IPS DF 19.7 (cell line): ENCODE results near the gene TMEM154.

Experiments
- DNase-seq: peaks from one replicate; pipeline ENCODE4 v3.0.0-alpha.2; 2013; ENCODE audit warnings: low read depth, low spot score

TMEM154 gene

DNA sequence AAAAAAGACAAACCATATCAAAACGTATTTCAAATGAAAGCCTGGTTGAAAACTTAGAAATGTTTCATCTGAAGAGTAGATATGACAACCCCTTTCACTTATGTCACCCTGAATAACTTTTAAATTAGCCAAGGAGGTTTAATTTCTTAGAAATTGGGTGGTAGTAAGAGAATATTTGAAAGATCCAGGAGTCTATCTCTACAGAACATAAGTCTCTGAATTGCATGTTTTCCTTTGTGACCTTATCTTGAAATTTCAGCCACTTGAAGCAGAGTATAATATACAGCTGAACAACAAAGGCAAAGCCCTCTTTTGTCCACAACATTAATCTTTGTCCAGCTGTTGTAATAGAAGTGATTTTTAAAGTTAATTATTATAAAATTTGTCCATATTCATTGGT, 49.5 kb downstream of the TMEM154 start:
- no peak for DNase-seq

GRCh38 chr4:152629908-152630307, 49.9 kb downstream of the TMEM154 start:
- DNase-seq: no peak

- DNase-seq: no peak
Observed at GRCh38 chr4:152628128-152628527, 51.7 kb downstream of the TMEM154 start.

GRCh38 chr4:152626790-152627189, 53.0 kb downstream of the TMEM154 start:
- DNase-seq: no peak

DNA sequence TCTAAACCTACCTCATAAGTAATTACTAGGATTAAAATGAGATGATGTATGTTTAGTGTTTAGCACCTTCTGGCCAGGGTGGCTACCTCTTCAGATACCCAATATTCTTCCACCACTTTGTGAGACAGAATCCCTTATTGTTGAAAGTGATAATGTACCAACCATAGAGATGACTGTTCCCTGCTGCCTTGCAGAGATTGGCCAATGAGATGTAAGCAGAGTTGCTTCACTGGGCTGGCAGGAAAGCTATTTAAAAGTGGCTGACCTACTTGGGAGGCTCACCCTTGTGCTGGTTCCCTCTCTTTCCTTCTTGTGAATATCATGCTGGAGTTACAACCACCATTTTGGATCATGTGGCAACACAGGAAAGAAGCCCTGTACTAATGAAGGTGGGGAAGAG, 58.9 kb downstream of the TMEM154 start:
- no peak for DNase-seq

- DNase-seq: no peak
Observed at GRCh38 chr4:152620218-152620617, 59.6 kb downstream of the TMEM154 start.

- no peak for DNase-seq
Observed at GRCh38 chr4:152619556-152619955, 60.2 kb downstream of the TMEM154 start.

DNA sequence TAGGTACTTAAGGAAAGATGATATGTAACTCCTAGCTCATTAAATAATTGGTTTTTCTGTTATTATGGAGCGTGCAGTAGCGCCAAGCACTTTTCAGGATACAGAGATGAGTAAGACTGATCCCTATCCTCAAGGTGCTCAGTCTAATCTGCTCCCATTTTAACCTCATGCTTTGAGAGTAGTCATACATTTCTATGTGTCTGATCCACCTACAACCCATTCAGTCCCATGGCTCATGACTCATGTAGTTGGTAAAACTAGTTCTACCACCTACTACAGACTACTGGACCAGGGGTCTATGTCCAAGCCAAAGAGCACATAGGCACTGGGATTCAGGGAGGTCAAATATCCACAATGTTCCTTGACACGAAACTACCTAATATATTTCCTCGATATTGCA, 60.8 kb downstream of the TMEM154 start:
- no peak for DNase-seq

DNA sequence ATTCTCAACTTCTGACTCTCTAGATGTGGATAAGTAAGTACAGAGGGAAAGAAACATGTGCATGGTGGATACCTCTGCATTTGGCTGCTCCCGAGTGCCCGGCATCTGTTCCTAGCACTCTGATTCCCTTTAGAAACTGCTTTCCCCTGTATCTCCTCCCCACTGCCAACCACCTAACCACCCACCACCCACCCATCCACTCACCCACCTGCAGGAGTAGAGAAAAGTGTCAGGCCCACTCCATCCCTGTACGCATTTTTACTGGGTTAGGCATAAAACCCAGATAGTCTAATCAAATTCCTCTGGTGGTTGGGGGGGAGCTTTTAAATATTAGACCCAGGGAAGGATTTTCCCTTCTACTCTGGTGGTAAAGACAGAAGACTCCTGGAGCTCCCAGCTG, 63.0 kb downstream of the TMEM154 start:
- no peak for DNase-seq

- no peak for DNase-seq
Observed at GRCh38 chr4:152613841-152614721, 65.7 kb downstream of the TMEM154 start.

GRCh38 chr4:152613351-152613750, 66.4 kb downstream of the TMEM154 start:
- no peak for DNase-seq

GRCh38 chr4:152610131-152610530, 69.7 kb downstream of the TMEM154 start:
- DNase-seq: no peak

DNA sequence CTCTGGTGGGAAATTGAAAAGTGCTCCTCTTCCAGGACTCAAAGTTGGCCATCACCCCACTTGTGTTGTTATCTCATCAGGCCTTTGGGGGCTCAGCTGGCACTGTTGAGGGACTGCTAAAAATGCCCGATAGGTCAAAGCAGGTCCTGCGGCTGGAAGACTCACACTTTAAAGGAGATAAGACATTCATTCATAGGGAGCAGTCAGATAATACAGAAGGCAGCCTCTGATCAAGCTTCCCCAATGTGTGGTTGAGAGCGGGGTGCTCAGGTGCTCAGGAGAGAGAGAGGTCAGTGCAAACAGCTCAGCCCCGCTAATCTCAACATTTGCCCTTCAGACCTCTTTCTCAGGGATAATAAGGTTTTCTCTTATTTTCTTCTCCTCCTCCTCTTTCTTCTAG, 70.3 kb downstream of the TMEM154 start:
- no peak for DNase-seq

DNA sequence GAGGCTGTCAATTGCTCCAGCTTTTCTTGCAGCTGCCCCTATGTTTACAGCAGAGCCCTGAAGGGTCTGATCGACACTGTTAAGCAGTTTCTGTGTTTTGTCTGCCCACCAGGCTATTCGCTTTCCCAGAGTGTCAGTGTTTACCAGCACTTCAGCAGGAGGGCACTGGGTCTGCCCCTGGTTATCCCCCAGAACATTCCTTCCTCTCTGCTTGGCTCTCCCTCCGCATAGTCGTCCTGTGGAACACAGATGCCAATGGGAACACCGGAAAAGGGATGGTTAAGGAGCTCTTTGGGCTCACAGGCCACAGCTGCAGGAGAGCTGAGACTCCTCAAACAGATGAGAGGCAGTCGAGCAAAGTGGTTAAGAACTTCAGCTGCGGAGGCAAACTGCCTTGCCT, 72.6 kb downstream of the TMEM154 start:
- no peak for DNase-seq

DNA sequence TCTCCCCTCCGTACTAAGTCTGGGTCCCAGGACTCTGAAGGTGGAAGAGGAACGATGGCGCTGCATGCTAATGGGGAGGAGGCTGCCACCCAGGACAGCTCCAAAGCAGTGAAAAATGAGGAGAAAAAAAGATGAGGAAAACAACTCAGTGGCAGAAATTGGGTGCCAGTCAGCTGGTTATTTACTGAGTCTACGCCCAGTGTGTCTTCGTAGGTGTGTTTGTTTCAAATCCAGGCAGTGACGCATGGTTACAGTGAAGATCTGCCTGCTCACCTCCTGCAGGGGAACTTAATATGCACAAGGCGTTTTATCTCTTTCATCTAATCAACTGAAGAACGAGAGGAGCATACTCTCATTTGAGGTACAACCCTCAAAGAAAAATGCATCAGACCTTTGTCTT, 73.0 kb downstream of the TMEM154 start:
- DNase-seq: no peak

GRCh38 chr4:152605641-152606335, 74.0 kb downstream of the TMEM154 start:
- DNase-seq: no peak

DNA sequence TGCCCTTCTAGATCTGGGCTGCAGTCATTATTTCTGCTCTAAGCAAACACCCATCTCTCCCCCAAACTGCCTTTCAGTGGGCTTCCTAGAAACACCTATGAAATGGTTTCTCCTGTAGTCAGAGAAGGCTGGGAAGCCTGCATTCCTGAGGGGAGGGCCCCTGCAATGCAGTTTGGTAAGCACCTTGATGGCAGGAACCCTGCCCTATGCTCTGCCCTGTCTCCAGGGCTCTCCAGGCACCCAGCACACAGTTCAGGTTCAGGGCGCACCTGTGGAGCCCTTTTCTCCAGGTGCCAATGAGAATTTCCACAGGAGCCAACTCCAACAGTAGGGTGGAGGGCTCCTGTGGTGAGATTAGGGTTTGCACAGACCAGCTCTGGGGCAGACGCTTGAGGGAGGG, 74.8 kb downstream of the TMEM154 start:
- DNase-seq: no peak

- no peak for DNase-seq
Observed at GRCh38 chr4:152601156-152601555, 78.6 kb downstream of the TMEM154 start.

GRCh38 chr4:152599636-152600035, 80.2 kb downstream of the TMEM154 start:
- no peak for DNase-seq

DNA sequence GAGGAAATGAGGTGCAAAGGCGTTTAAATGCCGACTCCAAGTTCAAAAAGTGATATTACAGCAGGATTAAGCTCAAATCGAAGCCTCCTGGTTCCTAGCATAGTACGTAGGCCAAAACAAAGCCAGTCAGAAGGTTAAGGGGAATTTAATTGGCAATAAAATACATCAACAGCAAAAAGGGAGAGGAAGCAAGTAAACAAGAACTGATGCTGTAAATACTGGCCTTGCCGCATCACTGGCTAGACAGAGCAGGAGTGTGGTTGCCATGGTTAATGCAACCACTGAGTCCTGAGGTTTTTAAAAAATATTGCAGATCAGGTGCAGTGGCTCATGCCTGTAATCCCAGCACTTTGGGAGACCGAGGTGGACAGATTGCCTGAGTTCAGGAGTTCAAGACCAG, 80.7 kb downstream of the TMEM154 start:
- no peak for DNase-seq

DNA sequence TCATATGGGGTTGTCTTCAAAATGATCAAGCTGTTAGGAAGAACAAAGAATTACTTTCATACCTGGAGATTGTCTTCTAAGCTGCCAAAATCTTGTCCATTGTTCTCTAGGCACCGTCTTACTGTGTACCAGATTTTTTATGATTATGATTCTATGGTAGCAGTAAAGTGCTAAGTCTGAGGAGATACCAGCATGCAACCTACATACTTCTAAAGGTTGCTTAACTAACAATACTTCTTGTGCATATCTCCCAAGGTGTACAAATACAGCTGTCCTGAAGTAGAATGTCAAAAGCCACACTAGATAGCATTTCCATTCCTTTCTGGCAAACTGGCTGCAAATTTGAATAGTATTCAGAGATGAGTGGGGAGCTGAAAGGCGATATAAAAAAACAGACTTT, 81.3 kb downstream of the TMEM154 start:
- DNase-seq: no peak

- DNase-seq: no peak
Observed at GRCh38 chr4:152594978-152595925, 84.5 kb downstream of the TMEM154 start.
